K562 (cell line): ENCODE measurements around the gene MAPT. TPM values are rescaled to one million over a fixed set of nuclear protein-coding genes. Genes with fewer than 3 reads are reported as not detected.

Source experiments
- ATF7 ChIP-seq: fragments of 450-650 bp; IDR thresholded peaks from 2 replicates; pipeline ENCODE4 v1.7.1; 2014; ENCODE audit warnings: mild to moderate bottlenecking, moderate library complexity
- CREB1 ChIP-seq, 2 experiments: sonication (generic) in 1 of 2; formaldehyde crosslinking in 1 of 2; IDR thresholded peaks; 2 replicates each; pipeline versions ENCODE4 v1.6.1 to v1.8.0; 2012 to 2022; ENCODE audit warnings: inconsistent platforms in 1 of 2, mild to moderate bottlenecking in 1 of 2, missing genetic modification reagents in 1 of 2, moderate library complexity in 1 of 2
- FOXJ2 ChIP-seq: fragments of 200-800 bp; sonication (Bioruptor generic); IDR thresholded peaks from 2 replicates; pipeline ENCODE4 v1.6.1; 2016; ENCODE audit warnings: missing genetic modification characterization, missing compliant biosample characterization
- FOXP4 ChIP-seq: sonication (generic); formaldehyde crosslinking; IDR thresholded peaks from 2 replicates; pipeline ENCODE4 v1.8.0; 2022; ENCODE audit warnings: mild to moderate bottlenecking, missing genetic modification reagents, borderline replicate concordance
- JUND ChIP-seq, 2 experiments: IDR thresholded peaks; 2 replicates in 1 of 2; 3 replicates in 1 of 2; pipeline ENCODE4 v1.6.1; 2011; ENCODE audit warnings: borderline replicate concordance in 2 of 2, low read depth in 2 of 2, low read length in 2 of 2, improper control_type of control experiment in 1 of 2, missing biosample characterization in 1 of 2, missing genetic modification characterization in 1 of 2, missing genetic modification reagents in 1 of 2
- MAX ChIP-seq: sonication (generic); formaldehyde crosslinking; IDR thresholded peaks from 2 replicates; pipeline ENCODE4 v1.9.0; 2022; ENCODE audit warnings: mild to moderate bottlenecking, missing genetic modification reagents
- NBN ChIP-seq: fragments of 450-650 bp; IDR thresholded peaks from 2 replicates; pipeline ENCODE4 v1.6.1; 2016; ENCODE audit warnings: low read depth, mild to moderate bottlenecking
- NFYB ChIP-seq: IDR thresholded peaks from 2 replicates; pipeline ENCODE4 v1.6.1; 2011; ENCODE audit warnings: mild to moderate bottlenecking, moderate library complexity; ENCODE audit not compliant: insufficient read length; ENCODE audit errors: extremely low read depth
- PATZ1 ChIP-seq: fragments of 250-450 bp; sonication (Bioruptor Pico); IDR thresholded peaks from 2 replicates; pipeline ENCODE4 v1.5.0; 2020; ENCODE audit warnings: mild to moderate bottlenecking, borderline replicate concordance
- ZBTB40 ChIP-seq, 2 experiments: fragments of 450-650 bp in 1 of 2; sonication (generic) in 1 of 2; formaldehyde crosslinking in 1 of 2; IDR thresholded peaks; 2 replicates each; pipeline versions ENCODE4 v1.7.1 to v1.9.0; 2016 to 2022; ENCODE audit warnings: inconsistent platforms in 1 of 2, mild to moderate bottlenecking in 1 of 2, missing genetic modification reagents in 1 of 2
- ZFP36 ChIP-seq: fragments of 150-350 bp; IDR thresholded peaks from 2 replicates; pipeline ENCODE4 v1.6.1; 2018; ENCODE audit warnings: low read length, low read depth; ENCODE audit not compliant: partially characterized antibody
- polyA plus RNA-seq, 8 experiments: library from polyadenylated mRNA; depleted of rRNA in 4 of 8; stranded (reverse) in 5 of 8; unstranded in 3 of 8; fragments of >200 nt; fragmentation: Nextera tagmentation in 2 of 8; fragmentation: Illumina TruSeq in 1 of 8; extraction: Ambion mirVana in 2 of 8; extraction: Trizol in 1 of 8; gene quantifications; 2 replicates each; pipeline versions ENCODE4 v1.2.1 to v1.2.3, GENCODE V29; 2011 to 2014; ENCODE audit warnings: inconsistent platforms in 1 of 8, missing spikeins in 1 of 8
- total RNA-seq, 7 experiments: library from RNA; depleted of rRNA in 6 of 7; stranded (reverse); fragments of >200 nt in 6 of 7; fragmentation: Illumina TruSeq in 2 of 7; extraction: Trizol in 2 of 7; gene quantifications; 2 replicates each; pipeline versions ENCODE4 v1.2.1 to v1.2.3, GENCODE V29; 2011 to 2021; ENCODE audit warnings: low replicate concordance in 1 of 7

The MAPT gene
- total and polyA plus RNA-seq, 9 of the 15 experiments (the other 6 are each of a cell fraction or from before 2014, with no cell fraction given): 0.04 to 1.1 (median 0.36) TPM

- TF ChIP-seq ZFP36 (no peak), NBN (no peak), CREB1 (IDR thresholded peaks at IDR 0.05) (no peak), CREB1 (CRISPR knock-in tag; IDR thresholded peaks at IDR 0.05) (no peak), MAX (CRISPR knock-in tag) (no peak), FOXP4 (no peak), JUND (IDR thresholded peaks at IDR 0.05; ENCODE audit: borderline replicate concordance, low read depth, low read length) (peak; percentile 51; the same call in 1 of the 2 replicates), JUND (tag; IDR thresholded peaks at IDR 0.05; ENCODE audit: borderline replicate concordance, low read depth, low read length) (no peak), PATZ1 (CRISPR knock-in tag) (no peak), NFYB (no peak), ATF7 (peak; percentile 78), ZBTB40 (IDR thresholded peaks at IDR 0.05) (no peak), ZBTB40 (CRISPR knock-in tag; IDR thresholded peaks at IDR 0.05) (no peak), FOXJ2 (no peak)
These were observed 97.8 kb downstream of the MAPT start (continued) for GRCh38 chr17:45992175-45992574.
